LoVo (cell line): ENCODE results near the gene CDC42BPG.
A peak's percentile ranks its signal among the peaks of the same experiment; 100 is the strongest.
"Not testable (repeated sequence)": the region's sequence is repeated elsewhere in the genome, so short reads cannot be mapped to it uniquely, and the experiment has no call there.

ENCODE experiments used
- DNase-seq: peaks from one replicate; pipeline ENCODE4 v3.0.0-alpha.2; 2016; ENCODE audit warnings: low spot score

Gene CDC42BPG

GRCh38 chr11:64834723-64835615 is 9.5 kb downstream of the CDC42BPG start:
- DNase-seq = peak; percentile 49

DNA sequence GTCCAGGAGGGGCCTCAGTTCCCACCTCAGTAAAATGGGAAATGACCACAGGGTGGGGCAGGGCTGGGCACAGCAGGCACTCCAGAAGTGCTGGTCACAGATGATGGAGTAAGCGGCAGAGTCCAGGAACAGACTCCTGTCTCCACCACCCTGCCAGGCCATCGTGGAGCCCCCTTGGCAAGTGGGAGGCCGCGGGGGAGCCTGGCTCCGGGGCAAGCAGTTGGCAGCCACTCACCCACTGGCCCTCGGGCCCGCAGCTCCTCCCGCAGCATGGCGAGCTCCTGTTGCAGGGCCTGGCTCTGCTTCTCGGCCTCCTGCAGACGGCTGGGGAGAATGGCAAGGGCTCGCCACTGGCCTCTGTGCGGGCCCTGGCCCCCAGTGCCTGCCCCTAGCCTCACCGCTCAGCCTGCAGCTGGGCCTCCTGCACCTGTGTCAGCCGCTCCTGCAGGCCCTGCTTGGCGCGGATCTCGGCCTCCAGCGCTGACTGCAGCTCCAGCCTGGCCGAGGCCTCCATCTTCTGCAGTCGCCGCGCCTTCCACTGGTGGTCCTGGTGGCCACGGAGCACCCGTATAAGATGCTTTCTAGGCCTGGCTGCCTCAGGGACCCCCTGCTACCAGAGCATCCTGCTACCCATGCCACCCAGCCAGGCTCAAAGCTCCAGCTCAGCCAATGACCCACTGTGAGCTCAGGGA is 10.3 kb downstream of the CDC42BPG start:
- no peak for DNase-seq

GRCh38 chr11:64833509-64833908 is 10.9 kb downstream of the CDC42BPG start:
- DNase-seq = no peak

- no peak for DNase-seq
These were observed 11.3 kb downstream of the CDC42BPG start for GRCh38 chr11:64833198-64833502.

DNA sequence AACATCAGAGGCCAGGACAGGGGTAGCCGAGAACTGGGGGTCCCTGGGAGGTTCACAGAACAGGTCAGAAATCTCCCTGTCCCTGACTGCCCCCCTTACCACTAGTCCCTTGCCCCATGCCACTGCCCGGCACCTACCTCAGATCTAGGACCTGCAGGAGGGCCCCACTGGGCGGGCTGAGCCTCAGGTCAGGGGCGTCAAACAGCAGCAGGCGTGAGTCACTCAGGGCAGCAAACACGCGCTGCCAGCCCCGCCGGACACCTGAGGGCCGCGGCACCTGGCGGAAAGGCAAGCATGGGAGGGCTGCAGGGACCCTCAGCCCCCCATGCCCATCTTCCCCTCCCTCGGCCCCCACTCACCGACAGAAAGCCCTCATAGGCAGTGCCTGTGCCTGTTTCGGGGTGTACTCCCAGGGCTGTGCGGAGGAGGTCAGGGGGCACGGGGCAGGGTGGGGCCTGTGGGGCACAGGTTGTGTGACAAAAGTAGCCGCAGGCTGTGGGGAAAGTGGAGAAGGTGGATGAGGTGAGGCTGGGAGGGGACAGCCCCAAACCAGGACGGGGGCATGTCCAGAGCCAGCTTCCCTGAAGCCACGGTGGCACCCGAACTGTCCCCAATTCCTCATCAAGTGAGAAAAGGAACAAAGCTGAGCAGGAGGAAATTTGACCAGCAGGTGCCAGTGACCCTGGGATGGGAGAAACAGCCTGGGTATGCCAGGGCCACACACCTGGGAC is 11.8 kb downstream of the CDC42BPG start:
- no peak for DNase-seq

GRCh38 chr11:64831411-64831891 is 13.0 kb downstream of the CDC42BPG start:
- no peak for DNase-seq

DNA sequence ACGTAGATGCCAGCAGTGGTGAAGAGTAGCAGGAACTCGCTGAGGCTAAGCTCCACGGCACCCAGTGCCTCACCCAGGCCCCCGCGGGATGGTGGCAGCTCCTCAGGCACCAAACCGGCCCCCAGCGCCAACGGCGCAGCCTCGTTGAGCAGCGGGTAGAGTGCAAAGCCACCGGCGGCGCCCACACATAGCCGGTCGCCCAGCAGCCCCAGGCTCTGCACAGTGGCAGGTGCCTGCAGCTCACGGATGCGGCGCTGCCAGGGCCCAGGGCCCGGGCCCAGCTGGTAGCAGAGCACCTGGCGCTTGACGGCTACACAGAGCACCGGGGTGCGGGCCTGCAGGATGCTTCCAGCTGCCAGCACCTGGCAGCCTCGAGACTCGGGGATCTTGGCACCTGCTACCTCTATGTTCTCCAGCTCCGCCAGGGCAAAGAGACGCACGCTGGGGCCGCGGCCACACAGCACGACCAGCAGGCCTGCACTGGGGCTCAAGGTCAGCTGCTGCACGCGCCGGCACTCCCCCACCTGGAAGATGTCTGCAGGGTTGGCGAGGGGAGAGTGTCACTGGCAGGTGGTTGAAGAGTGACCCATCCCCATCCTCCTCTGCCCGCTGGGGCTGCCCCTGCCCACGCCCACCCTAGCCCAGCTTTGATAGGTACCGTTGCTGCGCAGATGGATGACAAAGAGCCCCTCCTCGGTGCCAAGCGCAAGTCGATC is 14.8 kb downstream of the CDC42BPG start:
- DNase-seq = no peak

GRCh38 chr11:64827451-64827839 is 17.0 kb downstream of the CDC42BPG start:
- DNase-seq = no peak

GRCh38 chr11:64826578-64827450 is 17.6 kb downstream of the CDC42BPG start:
- no peak for DNase-seq

- no peak for DNase-seq
These were observed 18.4 kb downstream of the CDC42BPG start for GRCh38 chr11:64826062-64826461.

DNA sequence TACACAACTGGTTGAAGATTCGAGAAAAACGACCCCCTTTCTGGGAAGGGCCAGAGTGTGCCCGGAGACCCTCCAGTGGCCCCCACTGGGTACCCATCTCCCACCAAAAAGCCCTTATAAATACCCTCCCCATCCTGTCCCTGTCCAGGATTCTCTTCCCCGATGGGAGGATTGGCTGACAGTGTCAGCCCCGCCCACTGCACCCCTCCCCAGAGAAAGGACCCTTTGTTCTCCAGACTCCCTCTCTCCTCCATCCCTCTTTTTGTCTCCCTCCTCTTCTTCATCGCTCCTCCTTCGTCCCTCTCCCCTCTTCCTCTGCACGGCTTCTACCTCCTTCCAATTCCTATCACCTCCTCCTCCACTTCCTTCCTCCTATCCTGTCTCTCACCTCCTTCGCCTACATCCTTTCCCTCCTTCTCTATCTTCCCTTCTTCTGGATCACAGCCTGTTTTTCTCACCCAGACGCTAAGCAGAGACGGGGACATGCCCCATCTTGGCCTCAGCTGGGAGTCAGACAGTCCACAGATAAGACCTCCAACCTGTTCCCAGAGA is 20.8 kb downstream of the CDC42BPG start:
- DNase-seq = no peak

DNA sequence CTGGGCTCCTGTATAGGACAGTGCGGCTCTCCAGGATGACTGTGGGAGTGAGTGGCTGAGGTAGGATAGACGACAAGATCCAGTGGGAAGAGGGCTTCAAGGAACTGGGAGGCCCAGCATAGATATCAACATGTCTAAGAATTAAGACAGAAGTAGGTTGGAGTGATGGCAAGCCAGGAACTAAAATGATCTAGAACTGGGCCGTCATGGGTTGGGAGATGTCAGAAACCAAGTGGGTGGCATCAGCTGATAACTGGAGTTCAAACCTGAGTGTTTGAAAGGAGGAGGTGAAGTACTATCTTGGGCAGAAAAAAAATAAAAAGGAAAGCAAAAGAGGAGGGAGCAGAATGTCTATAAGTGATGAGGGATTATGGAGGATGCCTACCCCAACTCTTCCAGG is 27.0 kb downstream of the CDC42BPG start:
- DNase-seq = no peak

DNA sequence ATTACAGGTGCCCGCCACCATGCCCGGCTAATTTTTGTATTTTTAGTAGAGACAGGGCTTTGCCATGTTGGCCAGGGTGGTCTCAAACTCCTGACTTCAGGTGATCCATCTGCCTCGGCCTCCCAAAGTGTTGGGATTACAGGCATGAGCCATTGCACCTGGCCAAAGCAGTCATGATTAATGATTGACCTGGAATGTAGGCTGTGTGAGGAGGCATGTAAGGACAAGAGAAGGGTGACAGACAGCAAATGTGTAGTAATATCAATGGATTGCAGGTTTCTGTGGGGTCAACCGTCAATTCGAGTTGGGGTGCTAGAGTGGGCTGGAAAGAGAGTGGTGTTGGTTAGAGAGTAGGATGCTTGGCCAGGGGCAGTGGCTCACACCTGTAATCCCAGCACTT is 29.0 kb downstream of the CDC42BPG start:
- DNase-seq = not testable (repeated sequence)

- DNase-seq = no peak
These were observed 29.7 kb downstream of the CDC42BPG start for GRCh38 chr11:64814712-64815187.

DNA sequence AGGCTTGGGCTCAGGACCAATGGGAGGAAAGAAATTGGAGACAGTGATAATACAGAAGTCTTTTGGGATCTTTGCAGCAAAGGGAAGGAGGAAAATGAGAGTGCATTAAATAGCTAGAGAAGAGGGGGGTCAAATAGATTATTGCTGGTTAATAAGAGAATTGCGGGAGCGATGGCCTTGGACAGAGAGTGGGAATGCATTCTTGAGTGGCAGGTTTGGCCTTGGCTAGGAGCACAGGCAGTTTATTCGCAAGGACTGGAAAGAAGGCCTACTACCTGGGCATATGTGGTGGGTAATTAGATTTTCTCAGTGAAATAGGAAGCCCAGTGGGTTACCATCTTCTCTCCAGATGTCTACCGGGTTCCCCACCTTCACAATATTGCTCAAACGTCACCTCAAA is 30.6 kb downstream of the CDC42BPG start:
- no peak for DNase-seq

DNA sequence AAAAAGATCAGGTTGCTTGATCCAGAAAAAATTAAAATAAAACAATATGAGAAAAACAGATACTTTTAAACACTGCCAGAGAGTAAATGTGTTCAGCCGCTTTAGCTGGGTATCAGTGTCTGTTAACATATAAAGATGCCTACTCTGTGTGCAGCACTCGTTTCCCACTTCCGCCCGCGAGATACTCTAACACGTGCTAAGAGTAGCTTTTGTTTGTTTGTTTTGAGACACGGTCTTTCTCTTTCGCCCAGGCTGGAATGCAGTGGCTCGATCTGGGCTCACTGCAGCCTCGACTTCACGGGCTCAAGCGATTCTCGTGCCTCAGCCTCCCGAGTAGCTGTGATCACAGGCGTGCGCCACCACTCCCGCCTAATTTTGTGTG is 33.6 kb downstream of the CDC42BPG start:
- DNase-seq = no peak

- peak; percentile 98 for DNase-seq
These were observed 34.1 kb downstream of the CDC42BPG start, which contains the start of gene MEN1 for GRCh38 chr11:64810271-64810890. Gene MEN1 (minus strand): TSS chr11:64810551. CDS start chr11:64810109, 442 bp downstream.

- peak; percentile 31 for DNase-seq
These were observed 34.6 kb downstream of the CDC42BPG start for GRCh38 chr11:64809781-64810241.

DNA sequence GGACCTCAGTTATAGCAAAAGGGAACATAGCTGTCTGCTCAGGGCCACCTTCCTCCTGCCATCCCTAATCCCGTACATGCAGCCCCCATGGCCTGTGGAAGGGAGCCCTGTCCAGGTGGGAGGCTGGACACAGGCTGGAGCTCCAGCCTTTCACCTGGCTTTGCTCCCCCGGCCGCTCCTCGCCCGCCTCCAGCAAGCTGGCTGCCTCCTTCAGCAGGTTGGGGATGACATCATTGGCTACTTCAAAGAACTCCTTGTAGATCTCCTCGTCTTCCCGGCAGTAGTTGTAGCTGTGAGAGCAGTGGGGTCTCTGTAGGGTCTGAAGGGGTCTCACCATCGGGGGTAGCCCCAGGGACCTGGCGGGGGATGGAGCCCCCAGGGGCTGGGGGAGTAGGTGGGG is 39.0 kb downstream of the CDC42BPG start:
- no peak for DNase-seq
